IPS-15b (cell line): ENCODE results near the gene TFCP2.

ENCODE experiments used
- H3K27me3 ChIP-seq: one replicate; pipeline ENCODE4 v1.6.1; 2013; ENCODE audit warnings: low read length; ENCODE audit not compliant: control insufficient read depth, insufficient read depth
- H3K36me3 ChIP-seq: one replicate; pipeline ENCODE4 v1.6.1; 2013; ENCODE audit warnings: low read length; ENCODE audit not compliant: control insufficient read depth, insufficient read depth
- H3K4me1 ChIP-seq: one replicate; pipeline ENCODE4 v1.6.1; 2013; ENCODE audit warnings: mild to moderate bottlenecking, low read length; ENCODE audit not compliant: control insufficient read depth, insufficient read depth
- H3K4me3 ChIP-seq: one replicate; pipeline ENCODE4 v1.5.1; 2013; ENCODE audit warnings: low read depth, low read length
- H3K9ac ChIP-seq: one replicate; pipeline ENCODE4 v1.6.1; 2013; ENCODE audit warnings: low read depth, mild to moderate bottlenecking, low read length
- H3K9me3 ChIP-seq: one replicate; pipeline ENCODE4 v1.6.1; 2013; ENCODE audit warnings: mild to moderate bottlenecking, low read length; ENCODE audit not compliant: control insufficient read depth, insufficient read depth

Gene TFCP2

GRCh38 chr12:51209259-51209658 lies 36.3 kb upstream of the TFCP2 start:
- Histone ChIP-seq H3K4me1 (no peaks in the 10 kb centered on the region), H3K27me3 (no peaks in the 10 kb centered on the region), H3K9ac (no peak overlapping the region), H3K9me3 (no peaks in the 10 kb centered on the region), H3K4me3 (no peak overlapping the region), H3K36me3 (no peaks in the 10 kb centered on the region)

GRCh38 chr12:51208016-51208660 lies 35.2 kb upstream of the TFCP2 start:
- Histone ChIP-seq H3K4me1 (no peaks in the 10 kb centered on the region), H3K27me3 (no peaks in the 10 kb centered on the region), H3K36me3 (no peaks in the 10 kb centered on the region), H3K9ac (no peak overlapping the region), H3K9me3 (no peaks in the 10 kb centered on the region), H3K4me3 (no peak overlapping the region)

GRCh38 chr12:51205350-51205749 lies 32.4 kb upstream of the TFCP2 start:
- no peak overlapping the region for H3K9ac ChIP-seq
- no peaks in the 10 kb centered on the region for H3K36me3 ChIP-seq
- H3K9me3 ChIP-seq, result no peaks in the 10 kb centered on the region
- no peak overlapping the region for H3K4me3 ChIP-seq
- H3K27me3 ChIP-seq, result no peaks in the 10 kb centered on the region
- no peaks in the 10 kb centered on the region for H3K4me1 ChIP-seq

- H3K9ac ChIP-seq, result no peak overlapping the region
- H3K9me3 ChIP-seq, result no peaks in the 10 kb centered on the region
- no peaks in the 10 kb centered on the region for H3K27me3 ChIP-seq
- no peaks in the 10 kb centered on the region for H3K4me1 ChIP-seq
- H3K4me3 ChIP-seq, result no peak overlapping the region
- H3K36me3 ChIP-seq, result peaks cover 2% of the 10 kb centered on the region
These were observed 29.8 kb upstream of the TFCP2 start for GRCh38 chr12:51202718-51203117.

- Histone ChIP-seq H3K4me3 (no peak overlapping the region), H3K36me3 (peaks cover 2% of the 10 kb centered on the region), H3K9me3 (no peaks in the 10 kb centered on the region), H3K4me1 (no peaks in the 10 kb centered on the region), H3K27me3 (no peaks in the 10 kb centered on the region), H3K9ac (no peak overlapping the region)
These were observed 27.9 kb upstream of the TFCP2 start for GRCh38 chr12:51200806-51201205.

GRCh38 chr12:51200156-51200555 lies 27.2 kb upstream of the TFCP2 start:
- Histone ChIP-seq H3K27me3 (no peaks in the 10 kb centered on the region), H3K4me1 (no peaks in the 10 kb centered on the region), H3K36me3 (peaks cover 2% of the 10 kb centered on the region), H3K4me3 (no peak overlapping the region), H3K9me3 (no peaks in the 10 kb centered on the region), H3K9ac (no peak overlapping the region)

- no peaks in the 10 kb centered on the region for H3K4me1 ChIP-seq
- H3K9ac ChIP-seq, result no peak overlapping the region
- no peaks in the 10 kb centered on the region for H3K9me3 ChIP-seq
- H3K4me3 ChIP-seq, result no peak overlapping the region
- no peaks in the 10 kb centered on the region for H3K27me3 ChIP-seq
- H3K36me3 ChIP-seq, result peaks cover 2% of the 10 kb centered on the region
These were observed 26.5 kb upstream of the TFCP2 start for GRCh38 chr12:51199366-51199945.

- Histone ChIP-seq H3K4me3 (no peak overlapping the region), H3K4me1 (no peaks in the 10 kb centered on the region), H3K27me3 (no peaks in the 10 kb centered on the region), H3K9ac (no peak overlapping the region), H3K36me3 (peaks cover 2% of the 10 kb centered on the region), H3K9me3 (no peaks in the 10 kb centered on the region)
These were observed 25.8 kb upstream of the TFCP2 start for GRCh38 chr12:51198568-51199365.

- Histone ChIP-seq H3K4me1 (no peaks in the 10 kb centered on the region), H3K36me3 (peaks cover 2% of the 10 kb centered on the region), H3K4me3 (no peak overlapping the region), H3K27me3 (no peaks in the 10 kb centered on the region), H3K9ac (no peak overlapping the region), H3K9me3 (no peaks in the 10 kb centered on the region)
These were observed 25.0 kb upstream of the TFCP2 start for GRCh38 chr12:51197736-51198567.

GRCh38 chr12:51196547-51196946 lies 23.6 kb upstream of the TFCP2 start:
- H3K27me3 ChIP-seq, result no peaks in the 10 kb centered on the region
- no peak overlapping the region for H3K9ac ChIP-seq
- no peaks in the 10 kb centered on the region for H3K4me1 ChIP-seq
- H3K9me3 ChIP-seq, result no peaks in the 10 kb centered on the region
- peaks cover 2% of the 10 kb centered on the region for H3K36me3 ChIP-seq
- no peak overlapping the region for H3K4me3 ChIP-seq

GRCh38 chr12:51195841-51196240 lies 22.9 kb upstream of the TFCP2 start:
- H3K4me3 ChIP-seq, result no peak overlapping the region
- no peaks in the 10 kb centered on the region for H3K4me1 ChIP-seq
- peaks cover 2% of the 10 kb centered on the region for H3K36me3 ChIP-seq
- H3K9ac ChIP-seq, result no peak overlapping the region
- no peaks in the 10 kb centered on the region for H3K27me3 ChIP-seq
- no peaks in the 10 kb centered on the region for H3K9me3 ChIP-seq
